GM10266 (cell line): Measurements from ENCODE around the gene POU6F2.

Experiments used
- DNase-seq: peaks from one replicate; pipeline ENCODE4 v3.0.0; 2012; ENCODE audit errors: extremely low spot score
- TF ChIP-seq, protein P1 (sequence below): IDR thresholded peaks from 2 replicates; pipeline ENCODE4 v1.5.1; 2012; ENCODE audit warnings: mild to moderate bottlenecking, low read depth; ENCODE audit not compliant: control insufficient read depth, insufficient read depth; ENCODE audit errors: missing control alignments

POU6F2 gene

DNA sequence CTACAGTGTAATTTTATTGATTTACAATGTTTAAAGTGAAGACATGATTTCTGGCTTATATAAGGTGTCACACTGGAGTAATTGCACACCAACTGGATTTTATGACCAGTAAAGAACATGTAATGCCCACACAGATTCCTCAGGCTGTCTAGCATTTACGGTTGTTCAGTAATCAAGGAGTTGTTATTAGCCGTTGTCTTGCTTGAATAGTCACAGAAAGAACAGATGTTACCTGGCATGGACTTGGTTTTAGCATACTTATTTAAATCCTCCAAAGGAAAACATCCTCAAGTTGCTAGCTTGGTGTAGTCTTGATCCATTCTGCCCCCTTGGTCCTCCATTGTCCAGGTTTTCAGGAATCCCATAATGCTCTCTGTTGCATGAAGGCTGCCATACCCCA lies 65.8 kb downstream of the POU6F2 start:
- TF ChIP-seq, protein P1, sequence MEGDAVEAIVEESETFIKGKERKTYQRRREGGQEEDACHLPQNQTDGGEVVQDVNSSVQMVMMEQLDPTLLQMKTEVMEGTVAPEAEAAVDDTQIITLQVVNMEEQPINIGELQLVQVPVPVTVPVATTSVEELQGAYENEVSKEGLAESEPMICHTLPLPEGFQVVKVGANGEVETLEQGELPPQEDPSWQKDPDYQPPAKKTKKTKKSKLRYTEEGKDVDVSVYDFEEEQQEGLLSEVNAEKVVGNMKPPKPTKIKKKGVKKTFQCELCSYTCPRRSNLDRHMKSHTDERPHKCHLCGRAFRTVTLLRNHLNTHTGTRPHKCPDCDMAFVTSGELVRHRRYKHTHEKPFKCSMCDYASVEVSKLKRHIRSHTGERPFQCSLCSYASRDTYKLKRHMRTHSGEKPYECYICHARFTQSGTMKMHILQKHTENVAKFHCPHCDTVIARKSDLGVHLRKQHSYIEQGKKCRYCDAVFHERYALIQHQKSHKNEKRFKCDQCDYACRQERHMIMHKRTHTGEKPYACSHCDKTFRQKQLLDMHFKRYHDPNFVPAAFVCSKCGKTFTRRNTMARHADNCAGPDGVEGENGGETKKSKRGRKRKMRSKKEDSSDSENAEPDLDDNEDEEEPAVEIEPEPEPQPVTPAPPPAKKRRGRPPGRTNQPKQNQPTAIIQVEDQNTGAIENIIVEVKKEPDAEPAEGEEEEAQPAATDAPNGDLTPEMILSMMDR = no peak
- no peak for DNase-seq

DNA sequence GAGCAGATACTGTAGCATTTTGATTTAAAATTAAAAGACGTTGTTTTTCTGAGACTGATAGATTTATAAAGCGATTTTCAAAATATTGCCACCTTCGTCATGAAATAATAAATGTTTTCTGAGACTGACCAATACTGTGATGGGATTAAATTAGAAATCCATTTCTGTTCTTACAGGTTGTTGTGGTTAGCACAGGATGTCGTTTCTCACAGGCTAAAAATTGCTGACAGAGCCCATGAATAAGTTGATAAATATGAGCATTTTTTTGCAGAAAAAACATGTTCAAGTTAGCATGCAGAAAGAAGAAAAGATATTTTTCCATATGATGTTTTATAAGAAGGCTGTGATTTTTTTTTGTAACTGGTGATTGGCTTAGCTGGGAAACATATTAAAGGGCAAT lies 66.8 kb downstream of the POU6F2 start:
- no peak for DNase-seq
- TF ChIP-seq, protein P1 = no peak

DNA sequence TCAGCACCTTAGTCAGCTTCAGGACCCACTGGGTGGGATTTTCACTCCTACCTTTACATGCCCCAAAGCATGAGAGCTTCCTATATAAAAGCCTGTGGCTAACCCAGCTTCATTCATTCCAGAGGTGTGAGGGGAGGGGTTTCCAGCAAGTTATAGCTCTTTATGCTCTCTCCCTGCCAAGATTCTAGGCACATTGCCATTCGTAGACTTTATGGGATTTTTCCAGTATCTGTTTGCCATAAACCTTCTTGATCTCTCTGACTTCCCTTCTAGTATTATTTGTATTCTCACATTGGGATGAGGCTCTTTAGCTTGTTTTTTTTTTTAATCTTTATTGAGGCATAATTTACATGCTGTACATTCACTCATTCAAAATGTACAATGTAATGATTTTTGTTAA lies 67.5 kb downstream of the POU6F2 start:
- DNase-seq = no peak
- TF ChIP-seq, protein P1 = no peak

DNA sequence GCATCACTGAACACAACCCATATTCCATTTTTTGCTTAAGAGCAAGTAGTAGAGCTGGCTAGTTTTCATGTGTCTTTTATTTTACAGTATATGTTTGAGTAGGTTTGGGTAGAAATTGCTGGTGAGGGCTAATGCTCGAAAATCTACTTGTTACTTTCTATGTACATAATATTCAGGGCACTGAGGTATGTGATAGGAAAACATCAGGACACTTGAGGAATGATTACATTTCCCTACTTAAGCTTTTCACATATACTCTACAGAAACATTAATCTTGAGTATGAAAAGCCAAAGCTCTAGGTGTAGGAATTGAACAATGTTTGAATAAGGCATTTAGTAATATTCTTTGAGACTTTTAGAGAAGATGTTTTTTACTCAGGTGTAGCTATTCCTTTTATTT lies 73.6 kb downstream of the POU6F2 start:
- no peak for DNase-seq
- TF ChIP-seq, protein P1 = no peak

DNA sequence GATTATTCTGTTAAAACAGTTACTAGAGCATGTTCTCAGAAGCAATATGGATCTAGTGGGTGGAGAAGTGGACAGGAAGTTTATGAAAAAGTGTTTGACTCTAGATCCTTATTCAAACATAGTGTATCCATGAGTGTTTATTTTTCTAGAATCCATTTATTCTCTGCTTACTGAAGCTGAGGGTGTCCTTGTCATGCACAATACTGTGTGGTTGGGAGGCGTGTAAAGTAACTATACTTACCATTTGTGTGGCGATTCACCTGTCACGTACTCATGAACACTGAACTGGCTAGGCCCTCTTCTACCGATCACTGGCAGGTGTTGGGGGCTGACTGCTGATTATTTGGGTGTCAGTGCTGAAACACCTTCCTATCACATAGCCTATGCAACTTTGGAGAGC lies 74.0 kb downstream of the POU6F2 start:
- DNase-seq = no peak
- TF ChIP-seq, protein P1 = no peak

DNA sequence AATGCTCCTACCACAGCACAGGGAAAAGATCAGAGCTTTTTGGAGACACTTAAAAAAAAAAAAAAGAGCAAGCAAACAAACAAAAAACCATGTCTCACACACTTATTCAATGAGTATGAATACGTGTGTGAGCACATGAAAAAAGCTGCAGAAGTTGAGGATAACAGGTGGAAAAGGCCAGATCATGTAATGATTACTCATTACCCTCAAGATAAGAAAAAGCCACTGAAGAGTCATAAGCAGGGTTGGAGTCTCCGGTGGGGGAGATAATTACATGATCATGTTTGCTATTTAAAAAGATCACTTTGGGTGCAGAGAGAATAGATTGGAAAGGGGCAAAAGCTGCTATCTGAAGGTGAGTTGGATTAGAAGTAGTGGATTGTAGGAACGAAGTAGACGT lies 77.0 kb downstream of the POU6F2 start:
- TF ChIP-seq, protein P1 = no peak
- no peak for DNase-seq

DNA sequence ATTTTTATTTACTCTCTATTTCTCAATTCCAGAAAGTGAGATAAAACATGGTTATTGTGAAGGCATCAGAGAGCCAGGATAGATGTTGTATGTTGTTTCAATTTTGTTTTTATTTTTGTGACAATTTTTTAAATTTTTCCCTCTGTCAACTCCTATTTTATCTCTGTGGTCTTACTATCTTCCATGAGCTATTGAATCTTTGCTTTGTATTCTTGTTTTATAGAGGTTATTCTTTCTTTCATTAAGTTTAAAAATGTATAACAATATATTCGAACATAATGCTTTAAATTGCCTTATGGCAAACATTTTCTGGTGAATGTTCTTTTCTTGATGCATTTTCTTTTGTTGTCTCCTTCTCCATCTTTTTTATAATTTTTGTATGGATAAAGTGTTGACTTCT lies 78.4 kb downstream of the POU6F2 start:
- TF ChIP-seq, protein P1 = no peak
- DNase-seq = no peak
